HUES64 (cell line): ENCODE data around the gene PF4V1.

Experiments used
- H3K27ac ChIP-seq: 2 replicates; pipeline ENCODE4 v1.7.0; 2013; ENCODE audit warnings: low read depth, low read length, inconsistent platforms
- H3K27me3 ChIP-seq: 2 replicates; pipeline ENCODE4 v1.6.1; 2013; ENCODE audit warnings: mild to moderate bottlenecking, low read length; ENCODE audit not compliant: insufficient read depth
- H3K36me3 ChIP-seq: 2 replicates; pipeline ENCODE4 v1.6.1; 2013; ENCODE audit warnings: mild to moderate bottlenecking, low read length; ENCODE audit not compliant: insufficient read depth
- H3K4me1 ChIP-seq: 2 replicates; pipeline ENCODE4 v1.6.1; 2013; ENCODE audit warnings: mild to moderate bottlenecking, low read length, moderate library complexity; ENCODE audit not compliant: insufficient read depth
- H3K4me3 ChIP-seq: 2 replicates; pipeline ENCODE4 v1.5.1; 2013; ENCODE audit warnings: mild to moderate bottlenecking, low read length, moderate library complexity
- H3K9ac ChIP-seq: 2 replicates; pipeline ENCODE4 v1.6.1; 2013; ENCODE audit warnings: mild to moderate bottlenecking, low read depth, low read length
- H3K9me3 ChIP-seq: 2 replicates; pipeline ENCODE4 v1.6.1; 2013; ENCODE audit warnings: low read depth, low read length; ENCODE audit not compliant: insufficient read depth
- WGBS: fragments of 150-250, 120-280 bp; methylation state at CpG from one replicate; pipeline ENCODE4 v1.1.7; 2013; ENCODE audit warnings: missing lambda C conversion rate; 5-methylcytosine and 5-hydroxymethylcytosine counted together

The PF4V1 gene

DNA sequence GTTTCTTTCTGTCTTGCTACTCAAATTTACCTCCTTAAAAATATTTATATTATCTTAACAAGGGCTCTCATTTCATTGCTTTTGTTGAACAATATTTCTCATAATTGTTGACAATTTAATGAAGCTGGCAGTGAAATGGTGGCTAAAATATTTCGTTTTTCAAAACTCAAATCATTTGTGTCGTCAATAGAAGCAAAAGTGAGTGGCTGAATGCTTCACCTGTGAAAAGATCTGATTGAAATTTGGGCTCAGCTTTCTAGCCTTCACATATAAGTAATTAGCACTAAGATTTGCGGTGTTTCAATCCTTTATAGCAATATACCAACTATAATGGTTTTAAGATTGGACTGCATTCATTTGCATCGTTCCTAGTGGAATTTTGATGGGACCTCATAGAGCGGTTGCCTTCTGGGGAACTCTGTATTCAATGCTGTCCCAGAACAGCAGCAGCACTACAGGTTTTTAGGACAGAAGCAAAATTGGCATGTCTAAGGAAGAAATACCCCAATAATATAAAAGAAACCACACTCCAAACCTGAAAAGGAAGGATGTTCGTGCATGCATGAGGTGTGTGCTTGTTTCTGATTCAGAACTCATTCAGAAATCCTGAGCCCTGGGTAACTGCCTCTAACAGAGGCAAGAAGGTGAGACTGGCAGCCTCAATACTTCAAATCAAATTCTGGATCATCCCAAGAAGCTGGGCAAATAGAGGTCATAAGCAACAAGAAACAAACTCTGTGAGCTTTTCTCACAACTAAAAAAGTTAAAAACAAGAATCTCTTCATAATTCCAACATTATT lies 18.6 kb downstream of the PF4V1 start:
- no peaks in the 10 kb centered on the region for H3K36me3 ChIP-seq
- no peak overlapping the region for H3K9ac ChIP-seq
- H3K4me3 ChIP-seq = no peak overlapping the region
- H3K9me3 ChIP-seq = no peaks in the 10 kb centered on the region
- peaks cover 31% of the 10 kb centered on the region for H3K27me3 ChIP-seq
- 92% methylated on average over 6 of the region's 6 CpGs for WGBS
- H3K27ac ChIP-seq = no peak overlapping the region
- peaks cover 5% of the 10 kb centered on the region; the same call in 1 of the 2 replicates for H3K4me1 ChIP-seq

DNA sequence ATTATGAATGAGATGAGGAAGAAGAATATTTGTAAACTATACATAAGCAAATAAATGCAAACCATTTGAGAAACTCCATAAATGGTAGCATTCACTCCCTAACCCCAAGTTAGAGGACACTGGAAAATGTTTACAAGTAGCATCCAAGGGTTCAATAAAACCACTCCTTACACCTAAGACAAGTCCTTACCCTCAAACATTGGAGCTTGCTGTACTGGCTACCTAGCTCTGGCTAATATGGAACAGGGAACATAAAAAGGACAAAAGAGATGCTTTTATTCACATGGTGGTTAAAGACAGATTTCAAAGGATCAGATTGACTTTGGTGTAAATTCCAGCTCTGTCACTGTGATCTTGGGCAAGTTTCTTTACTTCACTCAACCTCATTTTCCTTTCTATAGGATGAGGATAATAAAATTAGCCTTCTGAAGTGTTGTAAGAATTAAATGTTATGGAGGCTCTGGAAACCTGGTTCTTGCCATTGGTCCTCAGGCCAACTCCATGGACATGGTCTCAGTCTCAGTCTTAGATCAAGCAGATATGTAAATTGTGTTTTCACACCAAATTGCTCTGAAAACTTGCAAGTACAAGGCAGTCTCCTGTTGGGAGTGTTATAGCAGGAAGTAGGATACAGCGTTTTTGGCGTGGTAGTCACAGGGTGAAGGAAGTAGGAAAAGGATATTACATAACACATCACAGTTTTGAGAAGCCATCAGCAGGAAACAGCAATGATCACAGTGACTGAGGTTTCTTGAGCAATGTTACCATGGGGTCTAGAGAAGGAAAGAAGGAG lies 19.4 kb downstream of the PF4V1 start:
- no peak overlapping the region for H3K4me3 ChIP-seq
- peaks cover 31% of the 10 kb centered on the region for H3K27me3 ChIP-seq
- H3K27ac ChIP-seq = no peak overlapping the region
- H3K9me3 ChIP-seq = no peaks in the 10 kb centered on the region
- WGBS = 90% methylated on average over 2 of the region's 2 CpGs
- H3K36me3 ChIP-seq = no peaks in the 10 kb centered on the region
- H3K9ac ChIP-seq = no peak overlapping the region
- peaks cover 5% of the 10 kb centered on the region; the same call in 1 of the 2 replicates for H3K4me1 ChIP-seq

GRCh38 chr4:73874386-73874785 lies 21.3 kb downstream of the PF4V1 start:
- H3K36me3 ChIP-seq = no peaks in the 10 kb centered on the region
- 94% methylated on average over 2 of the region's 2 CpGs for WGBS
- H3K9ac ChIP-seq = no peak overlapping the region
- H3K4me1 ChIP-seq = no peaks in the 10 kb centered on the region
- no peak overlapping the region for H3K4me3 ChIP-seq
- peaks cover 14% of the 10 kb centered on the region for H3K27me3 ChIP-seq
- no peak overlapping the region for H3K27ac ChIP-seq
- no peaks in the 10 kb centered on the region for H3K9me3 ChIP-seq

- no CpG with 5 or more reads among the region's 1 CpG for WGBS
- no peak overlapping the region for H3K9ac ChIP-seq
- H3K36me3 ChIP-seq = no peaks in the 10 kb centered on the region
- H3K9me3 ChIP-seq = no peaks in the 10 kb centered on the region
- peaks cover 4% of the 10 kb centered on the region for H3K27me3 ChIP-seq
- no peak overlapping the region for H3K4me3 ChIP-seq
- no peak overlapping the region for H3K27ac ChIP-seq
- no peaks in the 10 kb centered on the region for H3K4me1 ChIP-seq
Observed at GRCh38 chr4:73875401-73875800, 22.3 kb downstream of the PF4V1 start.

DNA sequence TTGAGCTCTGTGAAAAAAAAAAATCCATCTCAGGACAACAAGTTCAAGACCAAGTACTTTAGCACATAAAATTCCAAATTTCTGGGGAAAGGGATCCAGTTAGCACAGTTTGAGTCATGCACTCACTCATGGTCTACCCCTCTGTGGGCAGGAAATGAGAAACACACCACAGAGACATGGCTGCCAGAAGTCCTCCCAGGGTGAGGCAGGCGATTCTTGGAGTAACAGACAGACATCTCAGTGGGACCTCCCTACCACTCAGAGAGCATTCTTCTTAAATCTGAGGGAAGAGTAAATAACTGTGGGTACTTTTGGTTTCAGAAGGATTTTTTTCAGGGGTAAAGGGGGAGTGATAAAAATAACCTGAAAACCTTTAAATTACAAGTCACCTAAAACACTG lies 30.2 kb downstream of the PF4V1 start:
- H3K9ac ChIP-seq = no peak overlapping the region
- H3K36me3 ChIP-seq = no peaks in the 10 kb centered on the region
- H3K4me3 ChIP-seq = no peak overlapping the region
- H3K27me3 ChIP-seq = no peaks in the 10 kb centered on the region
- H3K4me1 ChIP-seq = no peaks in the 10 kb centered on the region
- H3K9me3 ChIP-seq = no peaks in the 10 kb centered on the region
- no peak overlapping the region for H3K27ac ChIP-seq
- 86% methylated on average over 1 of the region's 1 CpG for WGBS

- H3K9ac ChIP-seq = no peak overlapping the region
- H3K36me3 ChIP-seq = no peaks in the 10 kb centered on the region
- 97% methylated on average over 4 of the region's 4 CpGs for WGBS
- H3K27me3 ChIP-seq = no peaks in the 10 kb centered on the region
- no peaks in the 10 kb centered on the region for H3K4me1 ChIP-seq
- no peaks in the 10 kb centered on the region for H3K9me3 ChIP-seq
- no peak overlapping the region for H3K4me3 ChIP-seq
- no peak overlapping the region for H3K27ac ChIP-seq
Observed at GRCh38 chr4:73885574-73886267, 32.6 kb downstream of the PF4V1 start.

DNA sequence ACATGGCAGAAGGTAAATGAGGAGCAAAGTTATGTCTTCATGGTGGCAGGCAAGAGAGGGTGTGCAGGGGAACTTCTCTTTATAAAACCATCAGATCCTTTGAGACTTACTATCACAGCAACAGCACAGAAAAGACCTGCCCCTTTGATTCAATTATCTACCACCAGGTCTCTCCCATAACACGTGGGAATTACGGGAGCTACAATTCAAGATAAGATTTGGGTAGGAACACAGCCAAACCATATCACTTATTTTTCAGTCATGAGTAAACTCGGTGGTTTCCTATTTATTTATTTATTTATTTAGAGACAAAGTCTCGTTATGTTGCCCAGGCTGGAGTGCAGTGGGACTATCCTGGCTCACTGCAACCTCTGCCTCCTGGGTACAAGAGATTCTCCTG lies 38.2 kb downstream of the PF4V1 start:
- no peaks in the 10 kb centered on the region for H3K27me3 ChIP-seq
- H3K36me3 ChIP-seq = no peaks in the 10 kb centered on the region
- no peaks in the 10 kb centered on the region for H3K4me1 ChIP-seq
- H3K4me3 ChIP-seq = no peak overlapping the region
- no peaks in the 10 kb centered on the region for H3K9me3 ChIP-seq
- H3K9ac ChIP-seq = no peak overlapping the region
- WGBS = 91% methylated on average over 3 of the region's 4 CpGs
- H3K27ac ChIP-seq = no peak overlapping the region

DNA sequence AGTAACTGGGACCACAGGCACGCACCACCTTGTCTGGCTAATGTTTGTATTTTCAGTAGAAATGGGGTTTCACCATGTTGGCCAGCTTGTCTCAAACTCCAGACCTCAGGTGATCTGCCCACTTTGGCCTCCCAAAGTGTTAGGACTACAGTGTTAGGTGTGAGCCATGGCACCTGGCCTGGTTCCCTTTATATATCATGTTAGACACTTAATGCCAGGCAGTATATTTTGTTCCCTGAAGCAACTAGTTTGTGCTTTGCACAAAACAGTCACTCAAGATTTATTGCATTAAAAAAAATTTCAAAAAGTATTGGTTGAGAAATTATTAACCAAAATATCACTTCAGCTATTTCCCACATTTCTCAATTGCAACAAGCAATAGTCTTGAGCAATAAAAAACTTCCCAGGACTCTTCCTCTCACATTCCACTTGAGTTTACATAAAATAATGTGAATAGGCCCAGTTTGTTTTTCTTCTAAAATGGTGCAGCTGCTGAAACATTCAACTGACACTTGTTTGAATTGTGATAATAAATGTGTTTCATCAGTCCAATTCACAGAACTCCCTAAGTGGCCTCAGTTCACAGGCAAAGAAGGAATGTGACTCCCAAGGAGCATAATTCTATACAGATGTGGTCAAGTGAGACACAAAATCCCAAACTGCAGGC lies 38.8 kb downstream of the PF4V1 start:
- no peaks in the 10 kb centered on the region for H3K9me3 ChIP-seq
- H3K27ac ChIP-seq = no peak overlapping the region
- no peaks in the 10 kb centered on the region for H3K36me3 ChIP-seq
- WGBS = 100% methylated on average over 1 of the region's 1 CpG
- H3K4me3 ChIP-seq = no peak overlapping the region
- no peaks in the 10 kb centered on the region for H3K27me3 ChIP-seq
- no peaks in the 10 kb centered on the region for H3K4me1 ChIP-seq
- no peak overlapping the region for H3K9ac ChIP-seq

DNA sequence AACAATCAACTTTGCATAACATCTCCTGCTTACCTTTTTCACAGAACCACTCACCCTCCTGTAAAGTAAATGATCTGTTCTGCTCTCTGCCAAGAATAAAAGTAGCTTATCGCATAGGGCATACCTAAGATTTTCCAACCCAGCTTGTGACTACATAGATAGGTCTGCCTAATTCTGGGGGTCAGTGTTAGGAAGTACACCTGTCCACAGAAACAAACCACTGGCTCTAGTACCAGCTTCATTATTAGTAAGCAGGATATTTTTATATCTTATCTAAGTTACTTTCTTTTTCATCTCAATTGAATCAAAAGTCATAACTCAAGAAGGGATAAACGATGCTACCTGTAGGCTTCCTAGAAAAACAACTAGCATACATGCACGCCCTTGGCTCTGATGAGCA lies 39.9 kb downstream of the PF4V1 start:
- Histone ChIP-seq H3K27me3 (no peaks in the 10 kb centered on the region), H3K4me1 (no peaks in the 10 kb centered on the region), H3K27ac (no peak overlapping the region), H3K9ac (no peak overlapping the region), H3K9me3 (no peaks in the 10 kb centered on the region), H3K36me3 (no peaks in the 10 kb centered on the region), H3K4me3 (no peak overlapping the region)
- 97% methylated on average over 3 of the region's 3 CpGs for whole genome bisulfite sequencing

GRCh38 chr4:73894001-73894400 lies 40.9 kb downstream of the PF4V1 start:
- no peaks in the 10 kb centered on the region for H3K4me1 ChIP-seq
- H3K4me3 ChIP-seq = no peak overlapping the region
- WGBS = 52% methylated on average over 1 of the region's 2 CpGs
- no peaks in the 10 kb centered on the region for H3K36me3 ChIP-seq
- no peak overlapping the region for H3K9ac ChIP-seq
- no peak overlapping the region for H3K27ac ChIP-seq
- H3K27me3 ChIP-seq = no peaks in the 10 kb centered on the region
- no peaks in the 10 kb centered on the region for H3K9me3 ChIP-seq
